Dendritic cell treated with granulocyte-macrophage colony-stimulating factor and Interleukin-4, amounts not matched to agents 40 ng/mL and 50 ng/mL, for 4 days (primary cell): ENCODE measurements around the gene BCS1L.

Source experiments
- H3K27ac Mint-ChIP-seq: one replicate; pipeline ENCODE4 v1.8.0; 2022; ENCODE audit warnings: mild to moderate bottlenecking, mixed read lengths
- H3K27me3 Mint-ChIP-seq: one replicate; pipeline ENCODE4 v1.8.0; 2022; ENCODE audit warnings: mild to moderate bottlenecking, mixed read lengths
- H3K36me3 Mint-ChIP-seq: one replicate; pipeline ENCODE4 v1.8.0; 2022; ENCODE audit warnings: low read depth, mixed read lengths
- H3K4me1 Mint-ChIP-seq: one replicate; pipeline ENCODE4 v1.8.0; 2022; ENCODE audit warnings: low read depth, mixed read lengths
- H3K4me3 Mint-ChIP-seq: one replicate; pipeline ENCODE4 v1.8.0; 2022; ENCODE audit warnings: mild to moderate bottlenecking, moderate library complexity, mixed read lengths
- H3K9me3 Mint-ChIP-seq: one replicate; pipeline ENCODE4 v1.8.0; 2022; ENCODE audit warnings: mixed read lengths
- intact Hi-C: fragments of 100-400 bp; cut with micrococcal nuclease; formaldehyde crosslinking; loops from one replicate; pipeline ENCODE4 v1.15.0; 2022

The BCS1L gene

DNA sequence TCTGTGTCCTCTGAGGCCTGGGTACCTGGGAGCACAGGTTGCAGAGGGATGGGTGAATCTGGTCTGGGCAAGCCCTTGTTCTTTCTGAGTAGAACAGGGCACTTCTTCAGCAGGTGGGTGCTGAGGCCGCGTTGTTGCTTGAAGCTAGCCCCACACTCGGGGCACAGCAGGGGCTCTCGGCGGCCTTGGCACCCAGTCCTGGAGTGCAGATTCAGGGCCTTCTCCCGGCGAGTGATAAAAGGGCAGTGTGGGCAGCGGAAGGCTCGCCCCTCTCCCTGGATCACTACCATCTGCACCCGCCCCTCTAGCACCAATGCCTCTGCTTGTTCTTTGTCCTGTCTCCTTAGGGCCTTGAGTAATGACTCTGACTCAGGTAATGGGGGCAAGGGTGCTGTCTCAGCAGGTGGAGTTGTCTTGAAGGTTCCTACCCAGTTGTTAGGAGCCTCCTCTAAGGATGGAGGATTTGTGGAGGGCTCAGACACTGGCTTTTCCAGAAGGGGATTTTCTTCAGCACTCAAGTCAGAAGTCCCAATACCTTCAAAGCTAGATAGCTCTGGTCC lies 15.7 kb upstream of the BCS1L start:
- no peaks in the 10 kb centered on the region for H3K27me3 Mint-ChIP-seq
- H3K4me1 Mint-ChIP-seq = no peaks in the 10 kb centered on the region
- no peak overlapping the region for H3K4me3 Mint-ChIP-seq
- H3K27ac Mint-ChIP-seq = no peak overlapping the region
- H3K9me3 Mint-ChIP-seq = no peaks in the 10 kb centered on the region
- H3K36me3 Mint-ChIP-seq = peaks cover 99% of the 10 kb centered on the region
- intact Hi-C loops = no loop called here

DNA sequence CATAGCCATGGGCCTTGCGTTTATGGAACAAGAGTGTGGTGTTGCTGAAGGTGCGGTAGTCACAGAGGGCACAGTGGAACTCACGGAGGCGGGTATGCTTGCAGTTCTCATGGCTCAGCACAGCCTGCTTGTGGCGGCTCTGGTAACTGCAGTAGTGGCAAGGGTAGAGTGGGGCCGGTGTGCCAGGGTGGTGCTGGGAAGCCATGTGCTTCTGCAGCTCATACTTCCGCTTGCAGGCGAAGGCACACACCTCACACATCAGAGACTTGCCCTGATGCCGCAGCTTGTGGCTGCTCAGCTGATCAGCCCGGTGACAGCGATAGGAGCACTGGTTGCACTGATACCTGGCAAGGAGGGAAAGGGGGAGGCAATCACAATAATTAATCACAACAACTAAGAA lies 14.8 kb upstream of the BCS1L start:
- Mint-ChIP-seq H3K27me3 (no peaks in the 10 kb centered on the region), H3K4me1 (no peaks in the 10 kb centered on the region), H3K27ac (no peak overlapping the region), H3K9me3 (no peaks in the 10 kb centered on the region), H3K4me3 (no peak overlapping the region), H3K36me3 (peaks cover 99% of the 10 kb centered on the region)
- intact Hi-C loops = no loop called here

DNA sequence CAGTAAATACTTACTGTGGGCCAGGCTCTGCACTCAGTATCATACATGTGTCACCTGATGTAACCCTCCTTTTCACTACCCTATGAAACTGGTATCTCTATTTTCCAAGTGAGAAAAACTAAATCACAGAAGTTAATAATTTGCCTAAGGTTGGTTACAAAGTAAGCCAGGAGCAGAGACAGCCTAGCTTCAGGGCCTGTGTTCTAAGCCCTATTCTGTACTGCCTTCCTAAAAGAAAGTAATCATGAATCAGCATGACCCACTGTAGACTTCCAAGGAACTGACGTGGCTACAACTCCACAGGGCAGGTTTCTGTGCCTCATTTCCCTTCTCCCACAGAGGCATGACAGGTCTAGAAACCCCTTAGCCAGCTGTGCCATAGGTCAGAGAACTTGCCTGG lies 14.4 kb upstream of the BCS1L start:
- H3K4me1 Mint-ChIP-seq = peaks cover under 1% of the 10 kb centered on the region
- intact Hi-C loops = no loop called here
- no peaks in the 10 kb centered on the region for H3K9me3 Mint-ChIP-seq
- H3K36me3 Mint-ChIP-seq = peaks cover 99% of the 10 kb centered on the region
- H3K4me3 Mint-ChIP-seq = no peak overlapping the region
- H3K27me3 Mint-ChIP-seq = no peaks in the 10 kb centered on the region
- no peak overlapping the region for H3K27ac Mint-ChIP-seq

DNA sequence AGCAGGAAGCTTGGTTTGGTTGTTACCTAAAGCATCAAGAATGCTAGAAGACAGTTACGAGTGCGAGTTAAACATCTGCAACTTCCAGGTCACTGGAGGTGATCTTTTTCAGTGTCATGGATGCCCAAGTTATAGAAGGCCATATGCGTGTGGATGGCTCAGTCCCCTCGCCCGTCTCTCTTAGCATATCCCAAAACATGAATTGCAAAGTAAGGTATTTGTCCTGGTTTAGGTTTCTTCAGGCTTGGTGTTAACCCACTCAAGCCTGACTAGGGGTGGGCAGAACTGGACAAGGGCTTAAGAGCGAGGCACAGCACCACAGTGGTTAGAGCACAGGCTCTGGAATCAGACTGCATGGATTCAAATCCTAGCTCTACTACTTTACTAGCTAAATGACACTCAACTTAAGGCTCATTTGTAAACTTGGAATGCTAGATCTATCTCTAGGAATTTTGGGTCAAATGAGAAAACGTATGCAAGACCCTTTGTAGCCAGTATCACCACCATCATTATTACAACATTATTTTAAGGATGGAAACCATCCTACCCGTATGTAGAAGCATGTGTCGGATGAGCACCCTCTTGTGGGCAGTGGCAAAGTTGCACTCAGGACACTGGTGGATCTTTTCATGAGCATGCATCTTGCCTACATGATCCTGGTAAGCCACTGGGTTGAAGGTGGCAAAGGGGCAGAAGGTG lies 11.2 kb upstream of the BCS1L start:
- Mint-ChIP-seq H3K27me3 (no peaks in the 10 kb centered on the region), H3K4me1 (peaks cover 4% of the 10 kb centered on the region), H3K27ac (no peak overlapping the region), H3K36me3 (peaks cover 99% of the 10 kb centered on the region), H3K4me3 (no peak overlapping the region), H3K9me3 (no peaks in the 10 kb centered on the region)
- intact Hi-C loops = no loop called here

DNA sequence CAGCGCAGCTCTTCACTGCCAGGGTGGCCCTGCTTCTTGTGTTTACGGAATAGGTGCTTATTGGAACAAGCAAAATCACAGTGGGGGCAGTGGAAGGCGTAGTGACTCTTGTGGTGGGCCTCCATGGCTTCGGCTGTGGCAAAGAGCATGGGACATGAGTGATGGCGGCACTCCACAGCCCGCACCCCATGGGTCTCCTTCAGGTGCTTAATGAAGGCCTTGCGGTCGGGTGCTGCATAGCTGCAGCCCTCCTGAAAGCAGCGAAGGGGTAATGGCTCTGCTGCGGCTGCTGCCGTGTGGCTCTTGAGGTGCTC lies 10.7 kb upstream of the BCS1L start:
- no peak overlapping the region for H3K4me3 Mint-ChIP-seq
- H3K36me3 Mint-ChIP-seq = peaks cover 99% of the 10 kb centered on the region
- no peaks in the 10 kb centered on the region for H3K27me3 Mint-ChIP-seq
- H3K4me1 Mint-ChIP-seq = peaks cover 4% of the 10 kb centered on the region
- no peaks in the 10 kb centered on the region for H3K9me3 Mint-ChIP-seq
- intact Hi-C loops = no loop called here
- no peak overlapping the region for H3K27ac Mint-ChIP-seq

DNA sequence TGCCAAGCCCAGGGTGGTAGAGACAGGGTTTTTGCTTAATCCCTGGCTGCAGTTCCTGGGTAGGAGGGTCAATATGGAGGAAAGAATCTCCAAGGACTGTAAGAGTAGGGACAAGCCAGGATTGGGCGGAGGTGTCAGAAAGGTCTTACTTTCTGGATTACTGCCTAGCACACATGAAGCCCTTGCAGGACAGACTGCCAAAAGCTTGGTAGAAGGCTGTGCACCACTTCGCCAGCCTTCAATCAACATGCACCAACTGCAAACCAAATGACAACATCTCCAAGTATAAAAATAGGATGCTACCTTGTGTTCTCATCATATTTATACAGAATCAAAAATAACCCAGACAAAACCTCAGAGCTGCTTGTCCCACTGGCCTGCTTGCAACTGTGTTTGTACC lies 3.7 kb upstream of the BCS1L start:
- Mint-ChIP-seq H3K36me3 (peaks cover 86% of the 10 kb centered on the region), H3K27ac (no peak overlapping the region), H3K9me3 (no peaks in the 10 kb centered on the region), H3K4me1 (peaks cover 26% of the 10 kb centered on the region), H3K27me3 (no peaks in the 10 kb centered on the region), H3K4me3 (no peak overlapping the region)
- intact Hi-C loops = no loop called here

DNA sequence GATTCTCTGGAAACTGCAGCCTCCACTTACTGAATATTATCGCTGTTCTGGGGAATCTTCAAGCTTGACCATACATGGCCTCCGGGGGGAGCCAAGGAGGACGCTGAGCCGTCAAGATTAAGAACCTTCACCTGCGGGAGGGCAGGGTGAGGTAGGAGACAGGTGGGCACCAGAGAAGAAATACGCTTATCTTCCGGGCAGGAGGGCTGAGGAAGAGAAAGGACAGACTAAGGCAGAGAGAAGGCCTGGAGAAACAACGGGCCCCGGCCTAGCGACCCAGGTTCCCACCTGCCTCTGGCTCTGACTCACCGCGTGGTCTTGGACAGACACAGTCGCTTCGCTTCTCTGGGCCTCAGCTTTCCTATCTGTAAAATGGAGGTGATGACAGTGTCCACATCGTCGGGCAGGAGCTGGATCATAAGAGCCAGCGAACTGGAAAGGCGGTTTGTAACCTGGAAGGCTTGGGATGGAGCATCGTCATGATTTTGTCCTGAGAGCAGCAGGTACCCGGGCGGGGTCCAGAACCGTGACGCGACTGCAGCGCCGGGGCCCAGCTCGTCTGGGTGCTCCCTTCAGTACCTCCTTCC lies 719 bp upstream of the BCS1L start:
- no peaks in the 10 kb centered on the region for H3K27me3 Mint-ChIP-seq
- peak overlapping the region; percentile 82 for H3K27ac Mint-ChIP-seq
- intact Hi-C loops = loop anchor here (1.0 kb wide), 2 partner anchors 52 to 189 kb away; partner anchors contain the start of gene TTLL4
- H3K36me3 Mint-ChIP-seq = peaks cover 84% of the 10 kb centered on the region
- no peaks in the 10 kb centered on the region for H3K9me3 Mint-ChIP-seq
- peaks cover 31% of the 10 kb centered on the region for H3K4me1 Mint-ChIP-seq
- peak overlapping the region; percentile 98 for H3K4me3 Mint-ChIP-seq

DNA sequence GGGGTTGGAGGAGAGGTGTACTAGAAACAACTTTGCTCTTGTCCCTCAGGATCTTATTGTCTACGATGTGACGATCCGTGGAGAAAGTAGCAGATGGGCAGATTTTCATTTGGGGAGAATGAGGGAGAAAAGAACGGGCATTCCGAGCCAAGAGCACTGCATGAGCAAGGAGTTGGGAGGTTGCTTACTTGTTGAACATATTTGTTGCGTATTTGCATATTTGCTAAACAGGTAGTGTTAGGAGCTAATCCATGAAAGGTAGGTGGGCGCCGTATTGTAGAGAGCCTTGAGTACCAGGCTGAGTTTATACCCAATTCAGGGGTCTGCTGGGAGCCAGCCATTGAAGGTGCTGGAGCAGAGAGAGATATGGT lies 490 bp downstream of the BCS1L start:
- intact Hi-C loops = loop anchor here (1.0 kb wide), 2 partner anchors 50 to 187 kb away; partner anchors contain the start of gene TTLL4
- Mint-ChIP-seq H3K4me3 (peak overlapping the region; percentile 98), H3K27ac (peak overlapping the region; percentile 82), H3K27me3 (no peaks in the 10 kb centered on the region), H3K9me3 (no peaks in the 10 kb centered on the region), H3K4me1 (peaks cover 31% of the 10 kb centered on the region), H3K36me3 (peaks cover 84% of the 10 kb centered on the region)

DNA sequence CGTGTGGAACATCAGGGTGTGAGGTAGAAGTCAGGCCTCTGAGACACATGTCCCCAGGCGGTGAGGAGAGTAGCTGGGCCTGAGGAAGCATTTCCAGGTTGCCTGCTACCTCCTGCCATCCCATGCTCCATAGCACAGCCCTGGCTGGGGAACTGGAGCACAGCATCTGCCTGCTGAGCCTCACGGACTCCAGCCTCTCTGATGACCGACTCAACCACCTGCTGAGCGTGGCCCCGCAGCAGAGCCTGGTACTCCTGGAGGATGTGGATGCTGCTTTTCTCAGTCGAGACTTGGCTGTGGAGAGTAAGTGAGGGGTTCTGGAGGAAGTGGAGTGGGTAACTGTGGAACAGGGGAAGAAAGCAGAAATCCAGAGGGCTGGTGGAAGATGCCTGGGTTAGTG lies 2.9 kb downstream of the BCS1L start:
- Mint-ChIP-seq H3K4me1 (peaks cover 25% of the 10 kb centered on the region), H3K4me3 (no peak overlapping the region), H3K27ac (no peak overlapping the region), H3K27me3 (no peaks in the 10 kb centered on the region), H3K36me3 (peaks cover 82% of the 10 kb centered on the region), H3K9me3 (no peaks in the 10 kb centered on the region)
- intact Hi-C loops = no loop called here

DNA sequence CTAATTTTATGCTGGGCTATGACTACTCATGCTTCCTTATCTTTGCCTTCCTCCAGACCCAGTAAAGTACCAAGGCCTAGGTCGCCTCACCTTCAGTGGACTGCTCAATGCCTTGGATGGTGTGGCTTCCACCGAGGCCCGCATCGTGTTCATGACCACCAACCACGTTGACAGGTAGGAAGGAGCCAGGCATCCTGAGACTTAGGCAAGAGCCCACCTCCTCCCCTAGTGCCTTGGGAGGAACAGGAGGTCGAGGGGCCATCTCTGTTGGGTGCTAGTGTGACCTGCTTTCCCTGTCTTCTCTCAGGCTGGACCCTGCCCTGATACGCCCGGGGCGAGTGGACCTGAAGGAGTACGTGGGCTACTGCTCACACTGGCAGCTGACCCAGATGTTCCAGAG lies 3.3 kb downstream of the BCS1L start:
- Mint-ChIP-seq H3K36me3 (peaks cover 82% of the 10 kb centered on the region), H3K27me3 (no peaks in the 10 kb centered on the region), H3K4me1 (peaks cover 25% of the 10 kb centered on the region), H3K4me3 (no peak overlapping the region), H3K27ac (no peak overlapping the region), H3K9me3 (no peaks in the 10 kb centered on the region)
- intact Hi-C loops = no loop called here

DNA sequence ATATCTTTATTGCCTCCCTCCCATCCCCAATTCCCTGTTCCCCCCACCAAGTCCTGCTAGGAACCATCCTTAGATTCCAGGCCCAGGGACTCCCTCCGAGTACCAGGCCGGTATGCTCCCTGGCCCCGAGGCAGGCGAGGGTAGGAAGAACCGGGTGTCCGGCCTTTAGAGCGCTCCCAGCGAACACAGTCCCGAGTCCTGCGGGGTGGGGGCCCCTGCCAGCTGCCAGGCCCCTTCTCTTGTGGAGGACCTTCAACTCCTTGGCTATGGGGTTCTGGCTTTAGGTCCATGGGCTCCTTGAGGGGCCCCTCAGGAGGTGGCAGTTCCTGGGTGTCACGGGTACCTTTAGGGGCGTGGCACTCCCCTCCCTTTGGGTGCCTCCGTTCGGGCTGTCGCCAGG lies 4.4 kb downstream of the BCS1L start:
- Mint-ChIP-seq H3K9me3 (no peaks in the 10 kb centered on the region), H3K27ac (no peak overlapping the region), H3K36me3 (peaks cover 82% of the 10 kb centered on the region), H3K27me3 (no peaks in the 10 kb centered on the region), H3K4me3 (no peak overlapping the region), H3K4me1 (peaks cover 16% of the 10 kb centered on the region)
- intact Hi-C loops = no loop called here

DNA sequence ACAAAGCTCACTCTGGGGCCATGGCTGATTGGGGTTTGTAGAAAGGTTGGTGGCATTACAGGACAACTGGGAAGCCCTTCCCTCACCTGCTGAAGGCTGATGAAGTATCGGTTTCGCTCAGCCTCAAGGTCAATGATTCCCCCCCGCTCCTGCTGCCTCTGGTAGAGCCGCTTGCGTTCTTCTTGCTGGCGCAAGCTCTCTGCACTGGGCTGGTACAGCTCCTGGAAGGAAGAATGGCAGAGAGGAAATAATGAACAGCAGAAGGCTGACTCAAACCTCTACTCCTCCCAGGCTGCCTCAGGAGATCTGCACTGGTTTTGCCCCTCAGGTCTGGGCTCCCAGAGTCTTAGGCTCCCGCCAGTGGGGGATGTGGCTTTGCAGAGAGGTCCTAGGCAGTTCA lies 5.2 kb downstream of the BCS1L start:
- no peaks in the 10 kb centered on the region for H3K9me3 Mint-ChIP-seq
- H3K27me3 Mint-ChIP-seq = no peaks in the 10 kb centered on the region
- intact Hi-C loops = no loop called here
- peaks cover 13% of the 10 kb centered on the region for H3K4me1 Mint-ChIP-seq
- peaks cover 74% of the 10 kb centered on the region for H3K36me3 Mint-ChIP-seq
- H3K27ac Mint-ChIP-seq = no peak overlapping the region
- no peak overlapping the region for H3K4me3 Mint-ChIP-seq

DNA sequence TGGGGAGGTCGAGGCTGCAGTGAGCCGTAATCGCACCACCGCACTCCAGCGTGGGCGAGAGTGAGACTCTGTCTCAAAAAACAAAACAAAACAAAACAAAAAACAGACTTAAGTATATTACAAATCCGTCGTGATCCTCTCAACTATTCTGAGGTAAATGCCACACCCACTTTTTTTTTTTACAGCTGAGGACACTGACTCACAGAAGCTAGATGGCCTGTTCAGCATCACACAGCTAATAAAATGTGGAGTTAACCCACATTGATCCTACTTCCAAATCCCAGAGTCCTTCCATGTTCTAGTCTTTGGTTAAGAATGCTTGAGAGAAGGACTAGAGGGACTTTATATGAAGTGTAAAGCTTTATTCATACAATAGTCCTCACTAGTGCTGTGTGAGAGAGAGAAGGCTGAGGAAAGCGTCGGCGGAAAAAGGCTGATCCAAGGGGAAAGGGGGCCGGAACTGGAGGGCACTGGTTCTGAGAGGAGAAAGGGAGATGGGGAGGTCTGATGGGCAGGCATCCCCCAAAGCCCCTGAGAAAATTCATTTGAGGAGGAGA lies 11.7 kb downstream of the BCS1L start:
- H3K9me3 Mint-ChIP-seq = no peaks in the 10 kb centered on the region
- intact Hi-C loops = no loop called here
- H3K36me3 Mint-ChIP-seq = peaks cover 40% of the 10 kb centered on the region
- H3K27ac Mint-ChIP-seq = peak overlapping the region; percentile 88
- peak overlapping the region; percentile 95 for H3K4me3 Mint-ChIP-seq
- peaks cover 19% of the 10 kb centered on the region for H3K4me1 Mint-ChIP-seq
- no peaks in the 10 kb centered on the region for H3K27me3 Mint-ChIP-seq

DNA sequence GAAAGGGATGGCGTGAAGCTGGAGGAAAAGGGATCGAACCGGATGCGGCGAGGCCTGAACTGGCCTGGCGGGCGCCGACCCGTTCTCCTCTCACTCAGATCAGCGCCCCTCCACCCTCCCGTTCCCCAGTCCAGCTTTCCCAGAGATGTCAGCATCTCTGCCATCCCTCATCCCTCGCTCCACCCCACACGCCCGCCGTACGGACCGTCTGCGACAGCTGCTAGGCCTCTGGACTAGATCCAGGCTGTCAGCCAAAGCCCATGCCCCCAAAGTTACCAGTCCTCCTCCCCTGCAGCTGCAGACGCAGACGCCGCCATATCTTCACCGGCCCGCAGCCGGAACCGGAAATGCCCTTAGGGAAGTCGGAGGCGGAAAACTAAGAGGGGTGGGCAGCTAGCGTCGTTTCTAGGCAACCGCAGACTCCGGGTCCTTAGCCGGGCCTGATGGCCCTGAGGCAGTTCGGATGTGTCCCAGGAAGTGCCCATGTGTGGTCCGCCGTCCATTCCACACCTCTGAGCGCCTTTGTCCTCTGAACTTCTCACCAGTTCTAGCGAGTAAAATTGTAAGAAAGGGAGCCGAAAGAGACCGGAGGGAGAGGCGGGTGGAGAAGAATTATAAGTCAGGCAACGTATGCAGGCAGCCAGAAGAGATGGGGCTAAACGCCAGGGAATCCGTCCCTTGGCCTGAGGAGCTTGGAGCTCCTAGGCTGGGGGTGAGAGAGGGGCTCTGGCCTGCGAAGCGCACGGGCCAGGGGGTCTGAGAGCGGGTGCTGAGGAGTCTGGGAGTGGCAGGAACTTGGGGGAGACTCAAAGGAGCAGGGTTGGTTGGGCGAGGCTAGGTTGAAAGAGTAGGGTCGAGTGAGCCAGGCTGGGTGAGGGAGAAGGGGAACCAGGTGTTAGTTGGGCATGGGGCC lies 12.4 kb downstream of the BCS1L start, which contains the start of the genes RNF25 and STK36:
Gene RNF25 (minus strand): TSS at position 349 of the 913 bp plus-strand sequence. CDS start 32 bp downstream, at position 317.
Gene STK36 (plus strand): TSS at position 433 of the 913 bp plus-strand sequence. CDS start 744 bp downstream, outside the sequence.
- intact Hi-C loops = loop anchor here (2.0 kb wide), 1 partner anchor 39 kb away; the partner anchor contains the start of gene TTLL4
- Mint-ChIP-seq H3K36me3 (peaks cover 39% of the 10 kb centered on the region), H3K9me3 (no peaks in the 10 kb centered on the region), H3K4me3 (peak within 1 kb of the TSS; percentile 95), H3K27me3 (no peaks in the 10 kb centered on the region), H3K27ac (peak within 1 kb of the TSS; percentile 88), H3K4me1 (peaks cover 19% of the 10 kb centered on the region)
